GM12872 (cell line): ENCODE results near the gene DCAF8L1.

Experiments used
- TF ChIP-seq, protein P1 (sequence below): IDR thresholded peaks from 3 replicates; pipeline ENCODE4 v1.5.1; 2011; ENCODE audit warnings: low read depth, mild to moderate bottlenecking, low read length, moderate library complexity; ENCODE audit not compliant: insufficient read depth

Gene DCAF8L1

DNA sequence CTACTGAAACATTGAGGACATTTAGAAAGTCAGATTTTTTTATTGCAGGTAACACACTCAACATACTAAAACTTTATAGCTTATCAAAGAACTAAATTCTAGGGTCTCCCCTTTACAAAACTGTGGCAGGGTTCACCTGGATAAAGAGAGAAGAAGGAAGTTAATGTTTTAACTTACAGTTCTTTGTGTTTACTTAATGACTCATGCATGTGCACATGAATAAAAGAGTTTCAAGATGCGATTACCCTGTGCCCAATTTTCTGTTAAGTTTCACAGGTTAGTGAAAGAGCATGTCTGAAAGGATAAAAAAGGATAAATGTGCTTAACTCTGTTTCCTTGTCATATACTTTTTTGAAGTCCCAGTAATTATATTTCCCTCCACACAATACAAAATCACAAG lies 16.8 kb downstream of the DCAF8L1 start:
- TF ChIP-seq, protein P1, sequence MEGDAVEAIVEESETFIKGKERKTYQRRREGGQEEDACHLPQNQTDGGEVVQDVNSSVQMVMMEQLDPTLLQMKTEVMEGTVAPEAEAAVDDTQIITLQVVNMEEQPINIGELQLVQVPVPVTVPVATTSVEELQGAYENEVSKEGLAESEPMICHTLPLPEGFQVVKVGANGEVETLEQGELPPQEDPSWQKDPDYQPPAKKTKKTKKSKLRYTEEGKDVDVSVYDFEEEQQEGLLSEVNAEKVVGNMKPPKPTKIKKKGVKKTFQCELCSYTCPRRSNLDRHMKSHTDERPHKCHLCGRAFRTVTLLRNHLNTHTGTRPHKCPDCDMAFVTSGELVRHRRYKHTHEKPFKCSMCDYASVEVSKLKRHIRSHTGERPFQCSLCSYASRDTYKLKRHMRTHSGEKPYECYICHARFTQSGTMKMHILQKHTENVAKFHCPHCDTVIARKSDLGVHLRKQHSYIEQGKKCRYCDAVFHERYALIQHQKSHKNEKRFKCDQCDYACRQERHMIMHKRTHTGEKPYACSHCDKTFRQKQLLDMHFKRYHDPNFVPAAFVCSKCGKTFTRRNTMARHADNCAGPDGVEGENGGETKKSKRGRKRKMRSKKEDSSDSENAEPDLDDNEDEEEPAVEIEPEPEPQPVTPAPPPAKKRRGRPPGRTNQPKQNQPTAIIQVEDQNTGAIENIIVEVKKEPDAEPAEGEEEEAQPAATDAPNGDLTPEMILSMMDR, result no peak

DNA sequence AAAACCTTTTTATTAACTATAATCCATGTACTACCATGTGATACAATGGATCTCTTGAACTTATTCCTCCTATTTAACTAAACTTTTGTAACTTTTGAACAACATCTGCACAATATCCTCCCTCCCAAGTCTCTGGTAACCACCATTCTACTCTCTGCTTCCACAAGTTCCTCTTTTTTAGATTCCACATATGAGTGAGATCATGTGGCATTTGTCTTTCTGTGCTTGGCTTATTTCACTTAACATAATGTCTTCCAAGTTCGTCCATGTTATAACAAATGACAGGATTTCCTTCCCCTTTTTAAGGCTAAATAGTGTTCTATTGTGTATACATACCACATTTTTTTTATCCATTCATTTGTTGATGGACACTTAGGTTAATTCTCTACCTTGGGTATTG lies 28.1 kb downstream of the DCAF8L1 start:
- TF ChIP-seq, protein P1, result no peak

DNA sequence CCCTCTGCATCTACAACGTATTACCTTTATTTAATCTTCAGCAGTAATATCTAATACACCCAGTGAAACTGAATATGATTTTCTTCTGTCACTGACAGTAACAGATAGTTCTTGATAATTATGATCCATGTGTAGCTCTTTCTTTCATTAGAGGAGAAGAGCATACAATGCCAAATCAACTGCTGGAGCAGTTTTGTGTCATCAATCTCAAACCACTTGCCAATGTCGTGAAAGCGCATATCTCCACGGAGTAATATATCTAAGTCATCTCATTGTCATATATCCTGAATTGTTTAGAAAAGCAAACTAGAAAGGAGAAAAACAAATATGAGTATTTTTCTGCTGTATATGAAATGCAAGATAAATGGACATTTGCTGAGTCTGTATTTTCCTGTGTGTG lies 47.9 kb downstream of the DCAF8L1 start:
- TF ChIP-seq, protein P1, result no peak
